Stimulated activated CD4-positive, alpha-beta T cell treated with anti-CD3 and anti-CD28 coated beads, Interleukin-2, amount 100 ng/mL, for 24 hours (primary cell): ENCODE results near the gene SFMBT2.
A peak's percentile ranks its signal among the peaks of the same experiment; 100 is the strongest.
"Not testable (repeated sequence)": the region's sequence is repeated elsewhere in the genome, so short reads cannot be mapped to it uniquely, and the experiment has no call there.

Source experiments
- DNase-seq, 2 donors: peaks; one replicate each; pipeline ENCODE4 v3.0.0-alpha.2; 2020

Gene SFMBT2

DNA sequence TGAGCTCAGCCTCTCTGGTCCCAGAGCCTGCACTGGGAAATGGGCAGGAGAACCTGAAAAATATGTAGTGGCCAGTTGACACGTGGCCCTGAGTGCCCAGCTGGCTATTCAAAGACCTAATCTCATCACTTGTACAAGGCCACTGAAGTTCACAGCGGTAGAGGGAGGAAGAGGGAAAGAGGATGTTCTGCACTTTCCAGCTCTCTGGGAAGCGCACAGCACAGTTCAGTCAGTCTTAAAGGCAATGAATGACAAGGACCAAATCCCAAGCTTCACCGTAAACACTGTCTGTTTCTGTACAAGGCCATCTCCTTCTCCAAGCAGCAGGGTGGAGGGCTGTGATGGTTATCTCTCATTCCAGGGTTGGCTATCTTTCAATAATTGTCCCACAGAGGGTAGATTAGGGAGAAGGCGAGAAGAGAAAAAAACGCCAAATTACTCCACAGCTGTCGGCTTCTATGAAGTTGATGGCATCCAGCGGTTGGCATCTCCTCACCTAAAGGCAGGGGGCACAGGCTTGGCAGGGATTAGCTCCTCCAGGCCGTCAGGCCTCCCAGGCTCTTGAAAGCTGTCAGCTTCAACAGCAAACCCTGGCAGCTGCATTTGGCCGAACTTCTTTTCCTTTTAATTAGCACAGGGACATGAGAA, 10.6 kb downstream of the SFMBT2 start:
- no peak for DNase-seq

DNA sequence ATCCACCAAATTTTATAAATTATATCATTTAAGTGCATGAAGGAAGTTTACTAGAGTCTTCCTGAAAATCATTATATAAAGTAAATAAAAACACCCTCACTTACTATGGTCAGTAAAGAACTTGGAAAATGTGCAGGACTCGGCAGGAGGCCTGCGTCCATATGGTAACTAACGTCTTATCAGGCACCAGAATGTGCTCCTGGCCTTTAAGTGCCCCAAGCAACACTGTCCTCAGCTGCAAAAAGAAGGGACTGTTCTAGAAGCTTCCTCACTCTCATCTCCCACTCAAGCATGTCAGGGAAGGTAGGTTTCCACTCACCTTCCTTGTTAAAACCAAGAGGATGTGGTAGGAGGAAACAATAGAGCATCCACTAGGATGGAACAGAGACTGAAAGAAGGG, 11.3 kb downstream of the SFMBT2 start:
- no peak for DNase-seq

GRCh38 chr10:7397049-7398035, 13.5 kb downstream of the SFMBT2 start:
- DNase-seq: peak; percentile 32 to 35

DNA sequence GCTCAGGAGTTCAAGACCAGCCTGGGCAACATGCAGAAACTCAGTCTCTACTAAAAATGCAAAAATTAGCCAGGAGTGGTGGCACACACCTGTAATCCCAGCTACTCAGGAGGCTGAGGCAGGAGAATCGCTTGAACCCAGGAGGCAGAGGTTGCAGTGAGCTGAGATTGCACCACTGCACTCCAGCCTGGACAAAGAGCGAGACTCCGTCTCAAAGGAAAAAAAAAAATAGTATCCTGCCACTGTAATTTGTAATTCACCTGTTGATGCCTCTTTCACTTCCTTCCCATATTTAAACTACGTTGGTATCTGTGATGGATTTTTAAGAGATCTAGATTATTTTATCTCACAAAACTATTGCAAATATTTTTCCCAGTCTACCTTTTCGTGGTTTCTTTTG, 18.5 kb downstream of the SFMBT2 start:
- not testable (repeated sequence) for DNase-seq

GRCh38 chr10:7391748-7392147, 19.1 kb downstream of the SFMBT2 start:
- DNase-seq: no peak

- DNase-seq: not testable (repeated sequence)
Observed at GRCh38 chr10:7390689-7391110, 20.1 kb downstream of the SFMBT2 start.

- DNase-seq: no peak
Observed at GRCh38 chr10:7389844-7390243, 21.0 kb downstream of the SFMBT2 start.

DNA sequence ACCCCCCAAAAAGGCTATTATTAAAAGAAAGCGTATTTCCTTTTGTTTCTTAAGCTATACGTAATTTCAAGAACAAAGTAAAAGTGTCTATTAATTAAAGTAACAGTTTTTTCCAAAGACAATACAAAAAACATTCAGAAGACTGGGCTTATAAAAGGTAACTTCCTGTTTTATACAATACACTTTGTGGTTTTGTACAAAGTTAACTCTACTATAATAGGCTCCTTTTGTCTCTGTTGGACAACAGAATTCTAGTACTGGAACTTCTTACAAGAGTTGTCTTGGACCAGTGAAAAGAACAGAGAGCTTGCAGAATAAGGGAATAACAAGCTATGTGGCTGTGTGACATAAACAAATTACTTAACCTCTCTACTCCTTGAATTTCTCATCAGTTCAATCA, 21.5 kb downstream of the SFMBT2 start:
- no peak for DNase-seq

GRCh38 chr10:7388602-7389001, 22.2 kb downstream of the SFMBT2 start:
- DNase-seq: no peak

DNA sequence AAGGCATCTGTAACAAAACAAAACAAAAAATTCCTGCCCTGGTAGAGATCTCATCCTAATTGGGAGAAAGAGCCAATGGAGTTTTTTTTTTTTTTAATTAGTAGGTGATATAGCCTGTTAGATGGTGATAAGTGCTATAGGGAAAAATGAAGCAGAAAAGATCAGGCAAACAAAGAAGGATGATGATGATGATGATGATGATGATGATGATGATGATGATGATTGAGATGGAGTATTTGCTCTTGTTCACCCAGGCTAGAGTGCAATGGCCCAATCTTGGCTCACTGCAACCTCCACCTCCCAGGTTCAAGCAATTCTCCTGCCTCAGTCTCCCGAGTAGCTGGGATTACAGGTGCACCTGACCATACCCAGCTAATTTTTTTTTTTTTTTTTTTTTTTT, 22.7 kb downstream of the SFMBT2 start:
- not testable (repeated sequence) for DNase-seq

DNA sequence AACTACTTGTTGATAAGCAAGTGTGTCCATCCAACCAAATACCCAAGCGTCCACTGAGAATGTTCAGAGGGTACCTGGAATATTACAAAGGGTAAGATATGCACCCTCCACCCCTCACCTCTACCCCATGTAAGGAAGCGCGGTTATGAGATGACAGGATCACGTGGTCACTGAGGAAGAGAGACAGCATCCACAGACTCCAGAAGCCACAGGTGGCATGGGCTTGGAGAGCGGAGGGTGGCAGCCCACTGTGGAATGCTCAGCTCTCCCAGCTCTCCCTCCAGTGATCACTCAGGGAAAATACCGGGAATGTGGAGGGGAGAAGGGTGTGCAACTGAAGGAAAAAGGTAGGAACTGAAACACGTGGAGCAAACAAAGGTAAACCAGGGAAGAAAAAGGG, 25.7 kb downstream of the SFMBT2 start:
- DNase-seq: no peak

DNA sequence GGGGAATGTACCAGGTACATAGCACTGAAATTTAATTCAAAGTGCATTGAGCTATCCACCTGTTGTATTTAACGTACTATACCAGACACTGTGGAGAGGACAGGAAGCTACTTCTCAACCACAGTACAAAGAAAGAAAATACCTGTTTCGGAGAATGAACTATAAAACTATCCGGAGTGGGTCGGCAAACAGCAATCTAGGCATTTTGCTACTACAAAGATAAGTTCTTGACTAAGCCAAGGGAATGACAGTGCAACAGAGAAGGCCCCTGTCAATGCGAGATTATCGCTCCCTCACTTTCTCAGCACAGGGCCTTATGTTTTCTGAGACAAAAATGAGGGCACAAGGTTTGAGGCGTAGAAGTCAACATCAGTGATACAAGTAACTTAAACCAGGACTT, 27.4 kb downstream of the SFMBT2 start:
- no peak for DNase-seq

DNA sequence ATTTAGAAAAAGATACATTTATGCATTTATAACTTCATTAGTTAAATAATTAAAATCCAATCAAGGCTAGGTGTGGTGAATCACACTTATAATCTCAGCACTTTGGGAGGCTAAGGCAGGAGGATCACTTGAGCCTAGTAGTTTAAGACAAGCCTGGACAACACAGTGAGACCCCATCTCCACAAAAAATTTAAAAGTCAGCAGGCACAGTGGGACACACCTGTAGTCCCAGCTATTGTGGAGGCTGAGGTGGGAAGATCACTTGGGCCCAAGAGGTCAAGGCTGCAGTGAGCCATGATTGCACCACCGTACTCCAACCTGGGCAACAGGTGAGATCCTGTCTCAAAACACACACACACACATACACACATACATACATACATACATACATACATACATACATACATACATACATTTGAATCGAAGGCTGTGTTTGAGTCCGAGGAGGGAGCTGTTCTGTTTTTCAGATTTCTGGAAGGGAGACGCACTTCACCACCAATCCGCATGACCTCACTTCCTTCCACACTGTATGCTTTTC, 30.1 kb downstream of the SFMBT2 start:
- DNase-seq: no peak

DNA sequence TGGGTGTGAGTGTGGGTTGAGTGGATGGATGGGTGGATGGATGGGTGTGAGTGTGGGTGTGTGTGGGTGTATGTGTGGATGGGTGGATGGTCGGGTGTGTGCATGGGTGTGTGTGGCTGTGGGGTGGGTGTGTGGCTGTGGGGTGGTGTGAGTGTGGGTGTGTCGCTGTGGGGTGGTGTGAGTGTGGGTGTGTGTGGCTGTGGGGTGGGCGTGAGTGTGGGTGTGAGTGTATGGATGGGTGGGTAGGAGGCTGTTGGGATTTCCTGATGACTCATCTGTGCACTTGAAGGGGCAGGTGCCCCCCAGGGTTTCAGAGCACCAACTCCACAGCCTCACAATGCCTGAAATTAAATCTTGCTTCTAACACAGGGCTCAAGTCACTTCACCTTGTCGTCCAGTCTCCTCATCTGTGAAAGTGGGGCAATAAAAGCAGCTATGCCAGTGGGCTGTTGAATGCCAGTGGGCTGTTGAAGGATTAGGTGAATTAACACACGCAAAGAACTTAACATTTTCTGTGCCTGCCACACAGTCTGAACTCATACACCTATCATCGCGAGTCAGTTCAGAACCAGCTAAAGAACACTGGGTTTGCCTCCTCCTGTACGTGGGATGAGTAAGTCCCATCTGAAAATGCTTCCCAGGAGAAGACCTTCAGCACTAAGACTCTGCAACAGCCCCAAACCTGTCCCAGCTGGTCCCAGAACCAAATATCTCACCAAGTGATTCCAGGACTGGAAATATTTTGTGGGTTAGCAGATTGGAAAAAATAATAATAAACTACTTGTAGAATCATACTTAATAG, 32.0 kb downstream of the SFMBT2 start:
- DNase-seq: peak in 1 of 2 donors; percentile 22

DNA sequence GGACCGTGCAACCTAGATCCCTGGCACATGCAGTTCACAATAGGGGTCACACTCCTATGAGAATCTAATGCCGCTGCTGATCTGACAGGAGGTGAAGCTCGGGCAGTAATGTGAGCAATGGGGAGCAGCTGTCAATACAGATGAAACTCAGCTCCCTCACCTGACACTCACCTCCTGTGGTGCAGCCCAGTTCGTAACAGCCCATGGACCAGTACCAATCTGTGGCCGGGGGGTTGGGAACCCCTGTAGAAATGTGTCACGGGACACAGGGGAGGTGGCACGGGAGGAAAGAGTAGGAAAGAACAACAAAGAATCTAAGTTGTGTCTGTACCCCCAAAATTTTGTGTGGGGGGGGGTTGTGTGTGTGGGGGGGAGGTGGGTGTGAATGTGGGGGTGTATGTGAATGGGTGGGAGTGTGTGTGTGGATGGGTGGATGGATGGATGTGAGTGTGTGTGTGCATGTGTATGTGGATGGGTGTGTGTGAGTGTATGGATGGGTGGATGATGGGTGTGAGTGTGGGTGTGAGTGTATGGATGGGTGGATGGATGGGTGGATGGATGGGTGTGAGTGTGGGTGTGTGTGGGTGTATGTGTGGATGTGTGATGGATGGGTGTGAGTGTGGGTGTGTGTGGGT, 33.1 kb downstream of the SFMBT2 start:
- peak in 1 of 2 donors; percentile 22 for DNase-seq

GRCh38 chr10:7374795-7375194, 36.0 kb downstream of the SFMBT2 start:
- DNase-seq: no peak

- no peak for DNase-seq
Observed at GRCh38 chr10:7373039-7373438, 37.8 kb downstream of the SFMBT2 start.

GRCh38 chr10:7372504-7372903, 38.3 kb downstream of the SFMBT2 start:
- DNase-seq: no peak

DNA sequence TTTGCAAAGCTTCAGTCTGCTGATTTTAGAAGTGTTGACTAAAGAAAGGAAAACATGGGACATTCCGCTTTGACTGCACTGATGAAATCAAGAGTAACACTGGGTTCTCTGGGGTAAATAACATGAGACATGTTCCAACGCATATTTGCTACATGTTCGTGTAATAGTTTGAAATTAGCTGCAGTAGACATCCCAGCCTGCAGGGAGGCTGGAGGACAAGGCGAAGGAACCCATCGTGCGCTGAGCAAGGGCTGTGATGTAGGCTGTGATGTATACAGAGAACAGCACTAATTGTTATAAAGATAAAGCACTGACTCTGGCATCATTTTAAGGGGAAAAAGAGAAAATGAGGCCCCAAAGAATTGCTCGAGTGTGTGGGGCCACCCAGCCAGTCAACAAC, 40.3 kb downstream of the SFMBT2 start:
- DNase-seq: no peak

GRCh38 chr10:7365027-7365745, 45.6 kb downstream of the SFMBT2 start:
- no peak for DNase-seq

- DNase-seq: no peak
Observed at GRCh38 chr10:7364474-7364873, 46.4 kb downstream of the SFMBT2 start.

GRCh38 chr10:7363700-7364099, 47.1 kb downstream of the SFMBT2 start:
- DNase-seq: no peak
